ENCODE results near the gene DDX51.

DDX51 gene

DNA sequence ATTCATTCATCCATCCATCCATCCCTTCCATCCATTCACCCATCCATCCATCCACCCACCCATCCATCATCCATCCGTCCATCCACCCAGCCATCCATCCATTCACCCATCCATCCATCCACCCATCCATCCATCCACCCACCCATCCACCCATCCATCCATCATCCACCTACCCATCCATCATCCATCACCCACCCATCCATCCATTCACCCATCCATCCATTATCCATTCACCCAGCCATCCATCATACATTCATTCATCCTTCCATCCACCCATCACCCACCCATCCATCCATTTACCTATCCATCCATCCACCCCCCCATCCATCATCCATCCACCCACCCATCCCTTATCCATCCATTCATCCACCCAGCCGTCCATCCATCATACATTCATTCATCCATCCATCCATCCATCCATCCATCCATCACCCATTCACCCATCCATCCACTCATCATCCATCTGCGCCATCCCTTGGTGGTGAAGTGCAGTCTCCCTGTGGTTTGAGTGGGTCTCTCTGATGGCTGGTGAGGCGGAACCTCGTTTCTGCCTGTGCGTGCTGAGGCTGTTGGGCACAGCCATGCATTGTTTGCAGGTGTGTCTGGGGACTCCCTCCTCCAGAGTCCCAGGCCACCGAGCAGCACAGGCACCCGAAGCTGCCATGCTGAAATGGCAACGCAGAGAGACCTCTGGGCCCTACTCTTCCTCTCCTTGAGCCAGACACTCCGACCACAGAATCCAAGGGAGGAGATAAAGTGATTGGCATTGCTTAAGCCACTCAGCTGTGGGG, 22.9 kb upstream of the DDX51 start:
- no peak for DNase-seq (ENCODE audit: low spot score)

GRCh38 chr12:132166093-132166492, 22.0 kb upstream of the DDX51 start:
- DNase-seq (ENCODE audit: low spot score), result no peak

GRCh38 chr12:132165584-132165983, 21.5 kb upstream of the DDX51 start:
- DNase-seq (ENCODE audit: low spot score), result no peak

DNA sequence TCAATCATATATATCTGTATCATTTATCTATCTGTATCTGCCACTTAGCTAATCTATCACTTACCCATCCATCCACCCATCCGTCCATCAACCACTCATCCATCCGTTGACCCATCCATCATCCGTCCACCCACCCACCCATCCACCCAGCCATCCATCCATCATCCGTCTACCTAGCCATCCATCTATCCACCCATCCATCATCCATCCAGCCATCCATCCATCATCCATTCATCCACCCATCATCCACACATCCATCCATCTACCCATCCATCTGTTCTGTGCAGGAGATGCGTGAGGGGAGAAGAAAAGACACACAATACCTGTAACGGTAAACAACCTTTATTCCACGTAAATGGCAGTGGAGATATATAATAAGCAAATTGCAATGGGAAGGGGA, 20.3 kb upstream of the DDX51 start:
- DNase-seq (ENCODE audit: low spot score), result no peak

DNA sequence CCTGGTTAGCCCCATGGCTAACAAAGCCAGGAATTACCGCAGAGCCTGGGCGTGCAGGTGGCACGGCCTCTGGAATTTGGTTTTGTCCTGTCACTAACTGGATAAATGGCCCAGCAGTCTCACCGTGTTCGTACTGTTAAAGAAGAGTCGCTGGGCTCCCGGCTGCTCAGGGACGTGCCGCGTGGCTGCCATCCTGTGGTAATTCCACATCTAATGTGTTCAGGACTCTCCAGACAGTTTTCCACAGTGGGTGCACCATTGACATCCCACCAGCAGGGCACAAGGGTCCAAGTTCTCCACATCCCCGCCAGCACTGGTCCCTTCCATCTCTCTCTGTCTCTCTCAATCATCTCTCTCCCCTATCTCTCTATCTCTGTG, 19.8 kb upstream of the DDX51 start:
- DNase-seq (ENCODE audit: low spot score), result no peak

- no peak for DNase-seq (ENCODE audit: low spot score)
Observed at GRCh38 chr12:132163041-132163910, 19.2 kb upstream of the DDX51 start.

DNA sequence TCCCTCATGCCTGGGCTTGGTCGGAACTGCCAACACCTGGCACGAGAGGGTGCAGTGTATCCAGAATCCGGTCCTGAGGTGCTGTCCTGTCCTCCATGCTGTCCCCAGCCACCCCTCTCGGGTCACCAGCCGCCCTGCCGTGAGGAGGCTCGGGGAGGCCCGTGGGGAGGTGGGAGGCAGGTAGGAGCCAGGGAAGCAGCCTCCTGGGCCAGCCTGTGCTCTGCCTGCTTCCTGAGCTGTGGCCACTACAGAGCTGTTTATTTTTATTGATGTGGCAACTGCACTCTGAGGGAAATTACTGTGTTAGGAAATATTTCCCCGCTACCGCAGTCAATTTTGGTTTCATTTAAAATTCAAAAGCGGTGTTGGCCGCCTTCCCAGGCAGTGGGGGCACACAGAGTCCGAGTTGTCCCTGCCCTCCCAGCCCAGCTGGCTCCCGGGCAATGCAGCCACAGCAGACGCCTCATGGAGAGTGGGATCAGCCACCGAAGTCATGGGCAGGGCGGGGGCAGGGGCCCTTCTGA, 18.5 kb upstream of the DDX51 start:
- no peak for DNase-seq (ENCODE audit: low spot score)

GRCh38 chr12:132161796-132162507, 17.8 kb upstream of the DDX51 start:
- DNase-seq (ENCODE audit: low spot score), result no peak

GRCh38 chr12:132161036-132161781, 17.1 kb upstream of the DDX51 start:
- DNase-seq (ENCODE audit: low spot score), result no peak

GRCh38 chr12:132160601-132161035, 16.5 kb upstream of the DDX51 start:
- DNase-seq (ENCODE audit: low spot score), result no peak

- DNase-seq (ENCODE audit: low spot score), result no peak
Observed at GRCh38 chr12:132160016-132160415, 15.9 kb upstream of the DDX51 start.

GRCh38 chr12:132159555-132160003, 15.5 kb upstream of the DDX51 start:
- DNase-seq (ENCODE audit: low spot score), result no peak

GRCh38 chr12:132158677-132159554, 14.8 kb upstream of the DDX51 start:
- no peak for DNase-seq (ENCODE audit: low spot score)

DNA sequence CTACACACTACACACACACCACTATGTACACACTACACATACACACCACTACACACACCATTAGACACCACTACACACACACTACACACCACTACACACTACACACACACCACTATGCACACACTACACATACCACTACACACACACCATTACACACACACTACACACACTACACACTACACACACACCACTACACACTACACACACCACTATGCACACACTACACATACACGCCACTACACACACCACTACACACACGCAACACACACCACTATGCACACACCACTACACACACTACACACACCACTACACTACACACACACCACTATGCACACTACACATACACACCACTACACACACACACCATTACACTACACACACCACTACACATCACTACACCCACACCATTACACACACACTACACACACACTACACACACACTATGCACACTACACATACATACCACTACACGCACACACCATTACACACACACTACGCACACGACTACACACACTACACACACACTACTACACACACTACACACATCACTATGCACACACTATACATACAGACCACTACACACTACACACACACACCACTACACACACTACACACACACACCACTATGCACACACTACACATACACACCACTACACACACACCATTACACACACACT, 13.8 kb upstream of the DDX51 start:
- DNase-seq (ENCODE audit: low spot score), result no peak

- DNase-seq (ENCODE audit: low spot score), result no peak
Observed at GRCh38 chr12:132156573-132157325, 12.6 kb upstream of the DDX51 start.

GRCh38 chr12:132155771-132156572, 11.9 kb upstream of the DDX51 start:
- no peak for DNase-seq (ENCODE audit: low spot score)

GRCh38 chr12:132154941-132155770, 11.0 kb upstream of the DDX51 start:
- DNase-seq (ENCODE audit: low spot score), result no peak
